HUES48 (cell line): Measurements from ENCODE around the gene EPC2.
A peak's percentile ranks its signal among the peaks of the same experiment; 100 is the strongest.
"Not testable (repeated sequence)": the region's sequence is repeated elsewhere in the genome, so short reads cannot be mapped to it uniquely, and the experiment has no call there.

Experiments used
- H3K27ac ChIP-seq: one replicate; pipeline ENCODE4 v1.7.0; 2013; ENCODE audit warnings: low read depth, low read length, inconsistent platforms
- H3K27me3 ChIP-seq: 2 replicates; pipeline ENCODE4 v1.6.1; 2013; ENCODE audit warnings: mild to moderate bottlenecking, low read length; ENCODE audit not compliant: control insufficient read depth, insufficient read depth
- H3K36me3 ChIP-seq: 2 replicates; pipeline ENCODE4 v1.6.1; 2013; ENCODE audit warnings: low read length; ENCODE audit not compliant: control insufficient read depth, insufficient read depth
- H3K4me1 ChIP-seq: 2 replicates; pipeline ENCODE4 v1.6.1; 2013; ENCODE audit warnings: mild to moderate bottlenecking, low read length; ENCODE audit not compliant: control insufficient read depth, insufficient read depth
- H3K4me3 ChIP-seq: 2 replicates; pipeline ENCODE4 v1.5.1; 2013; ENCODE audit warnings: mild to moderate bottlenecking, low read depth, low read length
- H3K9ac ChIP-seq: 2 replicates; pipeline ENCODE4 v1.6.1; 2013; ENCODE audit warnings: mild to moderate bottlenecking, low read depth, low read length, moderate library complexity
- H3K9me3 ChIP-seq: 2 replicates; pipeline ENCODE4 v1.6.1; 2013; ENCODE audit warnings: low read length; ENCODE audit not compliant: control insufficient read depth, insufficient read depth

The EPC2 gene

DNA sequence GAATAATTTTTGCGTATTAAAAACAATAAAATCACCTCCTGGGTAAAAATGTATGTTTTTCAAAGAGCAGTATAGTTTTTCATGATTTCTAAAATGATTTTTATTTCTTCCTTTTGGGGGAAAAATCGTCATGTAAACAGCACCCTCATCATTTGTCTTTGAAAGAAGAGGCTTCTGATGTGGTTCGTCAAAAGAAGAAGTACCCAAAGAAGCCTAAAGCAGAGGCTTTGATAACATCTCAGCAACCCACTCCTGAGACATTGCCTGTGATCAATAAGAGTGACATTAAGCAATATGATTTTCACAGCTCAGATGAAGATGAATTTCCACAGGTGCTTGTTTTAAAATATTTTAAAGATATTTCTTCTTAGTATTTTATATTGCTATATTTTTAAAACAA is 120.3 kb downstream of the EPC2 start:
- H3K9ac ChIP-seq, result no peak overlapping the region
- H3K9me3 ChIP-seq, result no peaks in the 10 kb centered on the region
- H3K4me1 ChIP-seq, result no peaks in the 10 kb centered on the region
- H3K27ac ChIP-seq, result no peak overlapping the region
- peaks cover 43% of the 10 kb centered on the region for H3K36me3 ChIP-seq
- no peak overlapping the region for H3K4me3 ChIP-seq
- no peaks in the 10 kb centered on the region for H3K27me3 ChIP-seq

GRCh38 chr2:148770047-148770446 is 125.5 kb downstream of the EPC2 start:
- H3K9me3 ChIP-seq, result no peaks in the 10 kb centered on the region
- no peaks in the 10 kb centered on the region for H3K4me1 ChIP-seq
- no peak overlapping the region for H3K4me3 ChIP-seq
- no peak overlapping the region for H3K9ac ChIP-seq
- H3K36me3 ChIP-seq, result peaks cover 49% of the 10 kb centered on the region
- no peaks in the 10 kb centered on the region for H3K27me3 ChIP-seq
- H3K27ac ChIP-seq, result no peak overlapping the region

DNA sequence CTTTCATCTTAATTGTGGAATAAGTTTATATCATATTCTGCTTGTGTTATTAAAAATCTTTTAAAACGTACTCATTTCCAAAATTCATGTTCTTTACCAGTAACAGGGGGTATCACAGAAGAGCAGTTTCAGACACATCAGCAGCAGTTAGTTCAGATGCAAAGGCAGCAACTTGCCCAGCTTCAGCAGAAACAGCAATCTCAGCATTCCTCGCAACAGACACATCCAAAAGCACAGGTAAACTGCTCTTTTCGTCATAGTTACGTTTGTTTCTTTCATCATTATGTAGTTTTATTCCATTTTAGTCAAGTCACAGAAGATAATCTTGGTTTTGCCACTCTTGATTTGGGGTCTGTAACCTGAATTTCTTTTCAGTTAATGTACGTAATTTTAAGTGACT is 137.0 kb downstream of the EPC2 start:
- Histone ChIP-seq H3K4me1 (no peaks in the 10 kb centered on the region), H3K9ac (no peak overlapping the region), H3K36me3 (peaks cover 48% of the 10 kb centered on the region), H3K27me3 (no peaks in the 10 kb centered on the region), H3K9me3 (no peaks in the 10 kb centered on the region), H3K27ac (no peak overlapping the region), H3K4me3 (no peak overlapping the region)

DNA sequence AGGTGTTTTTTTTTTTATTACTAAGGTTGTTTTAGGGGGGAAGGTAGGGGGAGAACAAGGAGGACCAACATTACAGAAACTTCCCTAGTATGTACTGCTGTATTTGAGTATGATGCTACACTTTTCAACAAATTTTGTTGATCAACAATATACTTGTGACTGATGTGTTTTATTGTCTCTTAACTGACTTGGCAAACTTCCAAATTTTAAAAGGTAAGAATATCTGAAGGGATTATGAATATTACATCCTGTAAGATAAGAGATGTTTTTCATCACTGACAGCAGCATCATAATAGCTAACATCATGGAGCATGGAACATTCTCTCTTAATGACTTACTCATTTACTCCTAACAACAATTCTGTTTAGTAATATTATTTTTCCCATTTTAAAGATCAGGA is 144.5 kb downstream of the EPC2 start:
- H3K9me3 ChIP-seq, result no peaks in the 10 kb centered on the region
- H3K27ac ChIP-seq, result no peak overlapping the region
- H3K4me3 ChIP-seq, result no peak overlapping the region
- H3K9ac ChIP-seq, result no peak overlapping the region
- H3K27me3 ChIP-seq, result no peaks in the 10 kb centered on the region
- no peaks in the 10 kb centered on the region for H3K4me1 ChIP-seq
- H3K36me3 ChIP-seq, result peaks cover 38% of the 10 kb centered on the region

DNA sequence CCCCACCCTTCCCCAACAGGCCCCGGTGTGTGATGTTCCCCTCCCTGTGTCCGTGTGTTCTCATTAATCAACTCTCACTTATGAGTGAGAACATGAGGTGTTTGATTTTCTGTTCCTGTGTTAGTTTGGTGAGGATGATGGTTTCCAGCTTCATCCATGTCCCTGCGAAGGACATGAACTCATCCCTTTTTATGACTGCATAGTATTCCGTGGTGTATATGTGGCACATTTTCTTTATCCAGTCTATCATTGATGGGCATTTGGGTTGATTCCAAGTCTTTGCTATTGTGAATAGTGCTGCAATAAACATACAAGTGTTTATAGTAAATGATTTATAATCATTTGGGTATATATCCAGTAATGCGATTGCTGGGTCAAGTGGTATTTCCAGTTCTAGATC is 145.6 kb downstream of the EPC2 start:
- not testable (repeated sequence) for H3K27ac ChIP-seq, H3K9me3 ChIP-seq, H3K9ac ChIP-seq, H3K27me3 ChIP-seq, H3K4me1 ChIP-seq, H3K4me3 ChIP-seq
- peaks cover 27% of the 10 kb centered on the region for H3K36me3 ChIP-seq

- H3K36me3 ChIP-seq, result 0 out of 2 replicates have a peak, but pooled peaks cover 3% of the 10 kb centered on the region
- no peaks in the 10 kb centered on the region for H3K4me1 ChIP-seq
- no peak overlapping the region for H3K4me3 ChIP-seq
- H3K9me3 ChIP-seq, result no peaks in the 10 kb centered on the region
- H3K9ac ChIP-seq, result no peak overlapping the region
- no peaks in the 10 kb centered on the region for H3K27me3 ChIP-seq
- no peak overlapping the region for H3K27ac ChIP-seq
Measured at GRCh38 chr2:148794558-148794957, 150.0 kb downstream of the EPC2 start.

DNA sequence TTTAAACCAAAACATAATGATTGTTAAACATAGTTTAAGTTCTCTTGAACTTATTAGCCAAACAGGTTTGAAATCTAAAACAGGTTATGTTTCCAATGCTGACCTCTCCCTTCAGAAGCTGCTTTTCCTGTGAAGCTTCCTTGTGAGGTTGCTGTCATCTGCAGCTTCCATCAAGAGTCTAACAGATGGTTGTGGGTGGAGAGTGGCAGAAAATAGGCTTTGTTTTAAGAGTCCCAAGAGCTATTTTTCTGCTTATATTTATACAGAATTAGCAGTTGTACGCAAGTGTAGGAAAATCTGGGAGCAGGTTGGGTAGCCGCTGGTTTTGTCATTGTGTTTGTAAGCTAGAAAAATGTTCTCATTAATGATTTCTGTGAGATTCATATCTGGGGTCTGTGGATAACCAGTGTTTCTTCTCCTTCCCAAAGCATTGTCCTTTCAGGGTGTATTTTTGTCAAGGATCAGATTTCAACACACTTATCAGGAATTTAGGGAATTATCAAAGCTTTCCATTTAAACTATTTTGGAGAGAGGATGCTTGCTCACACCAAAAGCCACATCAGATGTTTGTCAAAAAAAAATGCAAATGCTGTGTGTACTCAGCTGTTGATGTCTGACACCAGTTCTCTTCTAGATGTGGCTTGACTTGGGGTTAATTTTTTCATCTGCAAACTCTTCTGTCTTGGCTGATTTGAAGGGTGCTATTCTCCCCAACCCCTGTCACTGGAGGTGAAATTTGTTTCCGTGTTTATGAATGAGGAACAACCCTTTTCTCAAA is 152.4 kb downstream of the EPC2 start:
- H3K9ac ChIP-seq, result no peak overlapping the region

GRCh38 chr2:148802448-148803220 is 158.1 kb downstream of the EPC2 start:
- Histone ChIP-seq H3K27me3 (no peaks in the 10 kb centered on the region), H3K36me3 (no peaks in the 10 kb centered on the region), H3K4me3 (no peak overlapping the region), H3K4me1 (no peaks in the 10 kb centered on the region), H3K9me3 (no peaks in the 10 kb centered on the region), H3K27ac (no peak overlapping the region), H3K9ac (no peak overlapping the region)

More for the DNA sequence above, 152.4 kb downstream of the EPC2 start:
- H3K27ac ChIP-seq, result no peak overlapping the region
- no peaks in the 10 kb centered on the region for H3K9me3 ChIP-seq
- H3K4me1 ChIP-seq, result no peaks in the 10 kb centered on the region
- H3K36me3 ChIP-seq, result no peaks in the 10 kb centered on the region
- H3K27me3 ChIP-seq, result no peaks in the 10 kb centered on the region
- H3K4me3 ChIP-seq, result no peak overlapping the region

DNA sequence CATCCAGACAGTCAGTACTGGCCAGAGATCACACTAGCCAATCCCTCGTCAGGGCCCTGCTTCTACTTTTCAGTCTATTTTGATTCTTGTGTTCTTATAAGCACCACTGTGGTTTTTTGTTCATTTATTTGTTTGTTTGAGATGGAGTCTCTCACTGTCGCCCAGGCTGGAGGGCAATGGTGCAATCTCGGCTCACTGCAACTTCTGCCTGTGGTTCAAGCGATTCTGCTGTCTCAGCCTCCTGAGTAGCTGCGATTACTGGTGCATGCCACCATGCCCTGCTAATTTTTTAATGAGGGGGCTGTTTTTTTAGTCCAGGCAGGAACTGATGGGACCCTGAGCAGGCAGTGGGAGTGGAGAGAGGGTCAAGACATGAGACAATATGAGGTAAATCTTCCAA is 165.5 kb downstream of the EPC2 start:
- Histone ChIP-seq H3K27ac (no peak overlapping the region), H3K4me3 (no peak overlapping the region), H3K9me3 (no peaks in the 10 kb centered on the region), H3K9ac (no peak overlapping the region), H3K27me3 (no peaks in the 10 kb centered on the region), H3K36me3 (no peaks in the 10 kb centered on the region), H3K4me1 (peaks cover 27% of the 10 kb centered on the region)

DNA sequence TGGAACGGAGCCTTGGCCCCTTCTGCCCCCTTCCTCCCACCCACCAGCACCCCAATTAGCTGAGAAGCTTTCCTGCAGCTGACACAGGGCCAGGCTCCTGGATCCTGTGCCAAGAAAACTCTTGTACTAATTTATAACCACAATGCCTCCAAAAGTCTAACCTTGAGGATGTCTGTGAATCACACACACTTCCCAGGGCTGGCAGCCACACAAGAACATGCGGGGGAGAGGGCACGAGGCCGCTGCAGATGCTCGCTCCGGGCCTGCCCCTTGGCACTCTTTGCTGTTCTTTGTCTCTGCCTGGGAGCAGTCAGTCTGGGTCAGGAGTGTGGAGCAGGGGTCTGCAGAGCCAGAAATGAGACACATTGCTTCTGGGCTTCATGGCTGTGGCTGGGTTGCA is 167.8 kb downstream of the EPC2 start:
- Histone ChIP-seq H3K9me3 (no peaks in the 10 kb centered on the region), H3K4me1 (peaks cover 43% of the 10 kb centered on the region), H3K9ac (no peak overlapping the region), H3K27ac (no peak overlapping the region), H3K36me3 (no peaks in the 10 kb centered on the region), H3K27me3 (no peaks in the 10 kb centered on the region), H3K4me3 (no peak overlapping the region)

GRCh38 chr2:148813603-148814065 is 169.1 kb downstream of the EPC2 start:
- no peaks in the 10 kb centered on the region for H3K27me3 ChIP-seq
- no peaks in the 10 kb centered on the region for H3K36me3 ChIP-seq
- H3K4me3 ChIP-seq, result no peak overlapping the region
- no peaks in the 10 kb centered on the region for H3K9me3 ChIP-seq
- peak overlapping the region; percentile 16; the same call in 1 of the 2 replicates for H3K9ac ChIP-seq
- peaks cover 42% of the 10 kb centered on the region for H3K4me1 ChIP-seq
- peak overlapping the region; percentile 83 for H3K27ac ChIP-seq
